ENCODE measurements around the gene KRT17. TPM values are rescaled to one million over a fixed set of nuclear protein-coding genes. Genes with fewer than 3 reads are reported as not detected.
"Not testable (repeated sequence)": the region's sequence is repeated elsewhere in the genome, so short reads cannot be mapped to it uniquely, and the experiment has no call there.

The KRT17 gene
- total RNA-seq, 2 experiments from 2014 or later = not detected

DNA sequence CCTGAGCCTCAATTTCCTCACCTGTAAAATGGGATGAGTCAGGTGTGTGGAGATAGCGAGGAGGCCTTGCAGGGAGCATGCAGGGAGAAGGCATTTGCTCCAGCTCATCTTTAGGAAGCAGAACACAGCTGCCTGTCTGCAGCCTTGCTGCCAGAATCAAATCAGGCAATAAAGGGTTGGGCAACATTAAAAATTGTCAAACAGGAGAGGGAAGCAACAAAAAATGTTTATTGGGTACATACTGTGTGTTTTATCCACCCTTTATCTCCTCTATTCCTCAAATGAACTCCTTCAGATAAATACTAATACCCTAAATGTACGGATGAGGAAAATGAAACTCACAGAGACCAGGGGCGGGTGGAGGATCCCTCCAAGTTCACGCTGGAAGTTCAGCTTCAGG lies 24.1 kb downstream of the KRT17 start:
- Mint-ChIP-seq H3K4me1 (no peaks in the 10 kb centered on the region), H3K9me3 (peaks cover 2% of the 10 kb centered on the region), H3K27me3 (peaks cover 10% of the 10 kb centered on the region), H3K36me3 (no peaks in the 10 kb centered on the region), H3K27ac (no peak overlapping the region), H3K4me3 (no peak overlapping the region)
- no peak for DNase-seq
- POLR2A ChIA-PET = no interaction called here
- ATAC-seq (ENCODE audit: low read depth) = no peak

DNA sequence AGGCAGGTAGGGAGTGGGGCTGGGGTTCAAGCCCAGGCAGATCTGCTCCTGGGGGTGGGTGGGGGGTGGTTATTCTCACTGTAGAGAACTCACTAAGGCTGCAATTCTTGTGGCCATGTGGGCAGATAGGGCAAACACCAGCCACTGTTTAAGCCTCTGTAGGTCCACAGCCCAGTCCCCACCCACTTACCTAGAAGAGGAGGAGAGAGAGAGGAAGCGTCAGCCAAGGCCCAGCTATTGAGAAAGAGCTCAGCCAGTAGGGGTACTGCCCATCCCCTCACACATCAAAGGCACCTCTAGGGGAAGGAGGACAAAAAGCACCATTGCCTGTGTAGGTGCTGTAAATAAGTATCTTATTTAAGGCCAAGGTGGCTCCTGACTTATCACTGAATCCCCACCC lies 24.7 kb downstream of the KRT17 start:
- ATAC-seq (ENCODE audit: low read depth) (no peak), DNase-seq (no peak)
- no peak overlapping the region for H3K4me3 Mint-ChIP-seq
- no peaks in the 10 kb centered on the region for H3K4me1 Mint-ChIP-seq
- POLR2A ChIA-PET = no interaction called here
- no peaks in the 10 kb centered on the region for H3K36me3 Mint-ChIP-seq
- peaks cover 2% of the 10 kb centered on the region for H3K9me3 Mint-ChIP-seq
- H3K27me3 Mint-ChIP-seq = peaks cover 13% of the 10 kb centered on the region
- H3K27ac Mint-ChIP-seq = no peak overlapping the region

DNA sequence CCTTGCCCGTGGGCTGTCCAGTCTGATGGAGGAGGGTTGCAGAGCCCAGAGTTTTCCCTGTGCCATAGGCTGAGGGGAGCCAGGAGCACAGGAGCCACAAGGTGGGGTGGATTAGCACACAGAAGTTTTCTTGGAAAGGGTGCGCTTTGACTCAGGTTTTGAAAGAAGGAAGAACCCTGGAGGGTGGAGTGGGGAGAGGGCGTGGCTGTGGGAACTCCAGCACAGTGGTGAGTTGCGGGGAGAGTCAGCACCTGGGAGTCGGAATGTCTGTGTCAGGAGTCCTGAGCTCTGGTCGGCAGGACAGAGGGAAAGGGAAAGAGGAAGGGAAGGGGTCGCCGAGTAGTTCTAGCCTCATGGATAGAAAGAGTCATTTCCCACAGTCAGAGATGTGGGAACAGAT lies 28.8 kb downstream of the KRT17 start:
- DNase-seq (no peak), ATAC-seq (ENCODE audit: low read depth) (no peak)
- Mint-ChIP-seq H3K36me3 (no peaks in the 10 kb centered on the region), H3K9me3 (peaks cover 2% of the 10 kb centered on the region), H3K4me3 (no peak overlapping the region), H3K27me3 (peaks cover 10% of the 10 kb centered on the region), H3K27ac (no peak overlapping the region), H3K4me1 (no peaks in the 10 kb centered on the region)
- POLR2A ChIA-PET = no interaction called here

DNA sequence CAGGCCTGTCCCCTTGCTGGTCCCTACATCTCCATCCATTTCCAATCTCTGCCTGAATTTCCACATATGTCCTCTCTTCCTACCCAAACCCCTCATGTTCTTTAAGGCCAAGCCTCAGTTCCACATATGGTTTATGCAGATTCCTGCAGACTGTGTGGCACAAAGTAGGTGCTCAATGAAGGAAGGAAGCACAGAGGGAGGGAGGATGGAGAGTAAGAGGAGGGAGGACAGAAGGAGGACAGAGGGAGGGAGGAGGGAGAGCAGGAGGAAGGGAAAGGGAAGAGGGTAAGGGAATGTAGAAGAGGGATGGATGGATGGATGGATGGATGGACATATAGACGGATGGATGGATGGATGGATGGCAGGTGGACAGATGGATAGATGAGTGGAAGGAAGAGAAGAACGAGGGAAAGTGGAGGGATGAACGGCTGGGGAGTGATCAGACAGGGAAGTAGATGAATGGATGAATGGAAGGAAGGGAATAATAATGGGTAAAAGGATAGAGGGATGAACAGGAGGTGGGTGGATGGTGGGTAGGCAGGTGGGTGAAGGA lies 29.9 kb downstream of the KRT17 start:
- no peaks in the 10 kb centered on the region for H3K4me1 Mint-ChIP-seq
- H3K9me3 Mint-ChIP-seq = peaks cover 2% of the 10 kb centered on the region
- no peaks in the 10 kb centered on the region for H3K36me3 Mint-ChIP-seq
- H3K27ac Mint-ChIP-seq = no peak overlapping the region
- DNase-seq (no peak), ATAC-seq (ENCODE audit: low read depth) (no peak)
- no peak overlapping the region for H3K4me3 Mint-ChIP-seq
- POLR2A ChIA-PET = no interaction called here
- peaks cover 9% of the 10 kb centered on the region for H3K27me3 Mint-ChIP-seq

GRCh38 chr17:41593306-41593981 lies 30.9 kb downstream of the KRT17 start:
- Mint-ChIP-seq H3K36me3 (no peaks in the 10 kb centered on the region), H3K4me1 (no peaks in the 10 kb centered on the region), H3K4me3 (no peak overlapping the region), H3K9me3 (no peaks in the 10 kb centered on the region), H3K27ac (no peak overlapping the region), H3K27me3 (peaks cover 9% of the 10 kb centered on the region)
- POLR2A ChIA-PET = no interaction called here
- DNase-seq (no peak), ATAC-seq (ENCODE audit: low read depth) (no peak)

DNA sequence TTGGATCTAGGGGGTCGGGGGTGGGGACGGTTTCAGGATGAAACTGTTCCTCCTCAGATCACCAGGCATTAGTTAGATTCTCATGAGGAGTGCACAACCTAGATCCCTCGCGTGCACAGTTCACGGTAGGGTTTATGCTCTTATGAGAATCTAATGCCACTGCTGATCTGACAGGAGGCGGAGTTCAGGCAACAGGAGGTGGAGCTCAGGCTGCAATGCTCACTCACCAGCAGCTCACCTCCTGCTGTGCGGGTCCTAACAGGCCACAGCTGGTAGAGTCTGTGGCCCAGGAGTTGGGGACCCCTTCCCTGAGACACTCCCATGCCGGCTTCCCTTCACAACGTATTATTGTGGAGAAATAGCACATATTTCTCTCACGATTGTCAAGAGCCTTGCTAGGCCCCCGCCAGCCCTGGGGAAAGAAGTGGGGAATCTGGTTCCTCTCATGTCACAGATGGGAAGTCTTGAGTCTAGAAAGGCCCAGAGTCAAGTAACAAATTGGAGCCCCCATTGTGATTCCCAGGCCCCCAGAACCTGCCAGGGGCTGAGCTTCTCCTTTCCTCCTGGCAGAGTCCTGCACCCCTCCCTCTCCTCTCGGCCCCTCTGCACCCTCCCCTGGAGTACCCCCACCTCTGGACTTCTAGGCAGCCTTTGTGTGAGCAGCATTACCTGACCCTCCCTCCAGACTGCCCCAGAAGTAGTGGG lies 31.6 kb downstream of the KRT17 start:
- H3K4me1 Mint-ChIP-seq = no peaks in the 10 kb centered on the region
- H3K4me3 Mint-ChIP-seq = no peak overlapping the region
- H3K27ac Mint-ChIP-seq = no peak overlapping the region
- DNase-seq = no peak
- ATAC-seq (ENCODE audit: low read depth) = no peak
- no peaks in the 10 kb centered on the region for H3K9me3 Mint-ChIP-seq
- POLR2A ChIA-PET = no interaction called here
- H3K27me3 Mint-ChIP-seq = peaks cover 9% of the 10 kb centered on the region
- H3K36me3 Mint-ChIP-seq = no peaks in the 10 kb centered on the region

- H3K4me3 Mint-ChIP-seq = no peak overlapping the region
- H3K4me1 Mint-ChIP-seq = no peaks in the 10 kb centered on the region
- POLR2A ChIA-PET = no interaction called here
- H3K27ac Mint-ChIP-seq = no peak overlapping the region
- H3K27me3 Mint-ChIP-seq = no peaks in the 10 kb centered on the region
- no peaks in the 10 kb centered on the region for H3K9me3 Mint-ChIP-seq
- DNase-seq (no peak), ATAC-seq (ENCODE audit: low read depth) (no peak)
- no peaks in the 10 kb centered on the region for H3K36me3 Mint-ChIP-seq
These were observed 35.1 kb downstream of the KRT17 start for GRCh38 chr17:41589301-41589700.

DNA sequence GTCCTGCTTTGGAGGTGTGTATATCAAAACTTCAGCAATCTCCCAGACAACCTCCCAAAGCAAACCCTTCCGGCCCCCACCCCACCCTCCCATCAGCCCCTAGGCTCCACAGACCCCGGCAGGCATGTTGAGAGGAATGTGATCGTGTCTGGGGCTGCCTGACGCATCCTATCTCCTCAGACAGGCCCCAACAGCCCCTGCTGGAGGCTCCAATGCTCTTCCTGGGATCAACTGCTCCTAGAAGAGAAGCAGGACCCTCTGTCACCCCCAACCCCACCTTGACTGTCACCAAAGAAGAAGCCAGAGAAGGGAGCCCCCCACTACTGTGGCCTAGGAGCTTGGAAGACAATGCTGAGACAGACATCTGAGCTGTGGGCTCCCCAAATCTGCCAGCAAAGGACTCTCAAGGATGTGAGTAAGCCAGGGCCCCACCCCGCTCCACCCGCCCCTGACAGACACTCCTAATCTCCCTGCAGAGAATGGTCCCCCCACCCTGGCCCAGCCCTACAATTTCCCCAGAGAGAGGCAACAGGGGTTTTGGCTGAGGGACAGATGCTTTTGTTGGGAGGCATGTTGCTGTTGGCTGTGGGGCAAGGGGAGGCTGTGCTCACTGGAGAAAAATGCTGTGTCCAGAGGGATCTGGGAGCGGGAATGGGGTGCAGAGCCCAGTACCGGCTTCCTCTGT lies 36.1 kb downstream of the KRT17 start:
- Mint-ChIP-seq H3K4me3 (no peak overlapping the region), H3K27ac (no peak overlapping the region), H3K27me3 (no peaks in the 10 kb centered on the region), H3K36me3 (no peaks in the 10 kb centered on the region), H3K9me3 (no peaks in the 10 kb centered on the region), H3K4me1 (no peaks in the 10 kb centered on the region)
- DNase-seq = no peak
- no peak for ATAC-seq (ENCODE audit: low read depth)
- POLR2A ChIA-PET = no interaction called here

DNA sequence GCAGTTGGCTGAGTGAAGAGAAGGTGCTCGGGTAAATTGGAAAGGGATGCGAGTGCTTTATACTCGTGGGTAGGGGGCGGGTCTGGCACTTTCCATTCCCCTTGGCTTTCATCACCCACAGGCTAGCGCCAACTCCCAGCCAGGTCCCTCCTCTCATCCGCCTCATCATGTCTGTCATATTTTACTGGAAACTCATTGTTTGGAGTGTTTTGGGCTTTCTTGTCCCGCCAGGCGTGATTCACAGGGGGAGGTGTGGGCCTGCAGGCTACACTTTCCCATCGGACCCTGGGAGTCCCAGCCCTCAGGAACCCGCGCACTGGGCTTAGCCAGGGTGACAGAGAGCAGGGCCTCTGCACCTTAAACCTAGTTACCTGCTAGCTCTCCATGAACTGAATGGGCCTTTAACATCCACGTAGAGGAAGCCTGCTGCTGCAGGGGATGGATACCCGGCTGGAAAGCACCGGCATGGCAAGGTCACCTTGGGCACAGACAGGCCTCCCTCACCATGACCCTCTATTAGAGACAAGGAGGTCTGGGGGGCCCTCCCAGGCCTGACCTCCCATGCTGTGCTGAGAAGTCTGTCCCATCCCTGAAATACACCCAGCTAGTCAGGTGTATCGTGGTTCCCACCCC lies 37.4 kb downstream of the KRT17 start, which contains the start of gene KRT14:
KRT14 (minus strand) TSS at position 33 of the 633 bp plus-strand sequence. CDS start 61 bp downstream, outside the sequence.
- no peak for ATAC-seq (ENCODE audit: low read depth)
- H3K36me3 Mint-ChIP-seq = no peaks in the 10 kb centered on the region
- DNase-seq = no peak
- H3K4me1 Mint-ChIP-seq = no peaks in the 10 kb centered on the region
- H3K4me3 Mint-ChIP-seq = no peak within 1 kb of the TSS
- H3K27ac Mint-ChIP-seq = no peak within 1 kb of the TSS
- no peaks in the 10 kb centered on the region for H3K27me3 Mint-ChIP-seq
- POLR2A ChIA-PET = no interaction called here
- no peaks in the 10 kb centered on the region for H3K9me3 Mint-ChIP-seq

GRCh38 chr17:41585301-41586056 lies 38.9 kb downstream of the KRT17 start:
- Mint-ChIP-seq H3K27ac (no peak overlapping the region), H3K36me3 (no peaks in the 10 kb centered on the region), H3K27me3 (peaks cover 8% of the 10 kb centered on the region), H3K4me1 (no peaks in the 10 kb centered on the region), H3K9me3 (no peaks in the 10 kb centered on the region), H3K4me3 (no peak overlapping the region)
- DNase-seq (no peak), ATAC-seq (ENCODE audit: low read depth) (no peak)
- POLR2A ChIA-PET = no interaction called here

- DNase-seq; POLR2A ChIA-PET; H3K27ac Mint-ChIP-seq; ATAC-seq (ENCODE audit: low read depth); H3K4me3 Mint-ChIP-seq; H3K27me3 Mint-ChIP-seq; H3K9me3 Mint-ChIP-seq; H3K4me1 Mint-ChIP-seq; H3K36me3 Mint-ChIP-seq: not testable (repeated sequence)
These were observed 39.9 kb downstream of the KRT17 start for GRCh38 chr17:41584331-41584927.

DNA sequence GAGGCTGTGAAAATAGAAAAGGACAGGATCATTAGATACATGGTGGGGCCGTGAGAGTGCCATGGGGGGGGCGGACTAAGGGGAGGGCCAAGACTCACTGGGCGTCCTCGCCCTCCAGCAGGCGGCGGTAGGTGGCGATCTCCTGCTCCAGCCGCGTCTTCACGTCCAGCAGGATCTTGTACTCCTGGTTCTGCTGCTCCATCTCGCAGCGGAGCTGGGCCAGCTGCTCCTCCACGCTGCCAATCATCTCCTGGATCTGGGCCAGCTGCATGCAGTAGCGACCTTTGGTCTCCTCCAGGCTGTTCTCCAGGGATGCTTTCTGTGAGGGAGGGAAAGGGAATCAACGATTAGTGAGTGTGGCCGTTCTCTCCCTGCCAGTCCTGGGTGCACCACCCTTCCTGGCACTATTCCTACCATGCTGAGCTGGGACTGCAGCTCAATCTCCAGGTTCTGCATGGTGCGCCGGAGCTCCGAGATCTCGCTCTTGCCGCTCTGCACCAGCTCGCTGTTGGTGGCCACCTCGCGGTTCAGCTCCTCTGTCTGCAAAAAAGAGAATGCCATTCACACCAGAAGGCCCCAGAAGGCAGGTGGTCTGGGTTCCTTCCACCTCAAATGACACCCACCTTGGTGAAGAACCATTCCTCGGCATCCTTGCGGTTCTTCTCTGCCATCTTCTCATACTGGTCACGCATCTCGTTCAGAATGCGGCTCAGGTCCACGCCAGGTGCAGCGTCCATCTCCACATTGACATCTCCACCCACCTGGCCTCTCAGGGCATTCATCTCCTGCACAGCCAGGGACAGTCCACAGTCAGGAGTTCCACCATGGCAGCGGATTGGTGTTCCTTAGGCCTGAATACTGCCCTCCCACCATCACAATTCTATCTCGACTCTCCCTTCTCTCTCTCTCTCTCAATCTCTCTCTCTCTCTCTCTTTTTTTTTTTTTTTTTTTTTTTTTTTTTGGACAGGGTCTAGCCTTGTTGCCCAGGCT lies 40.9 kb downstream of the KRT17 start:
- no peaks in the 10 kb centered on the region for H3K9me3 Mint-ChIP-seq
- H3K27me3 Mint-ChIP-seq = peaks cover 11% of the 10 kb centered on the region
- POLR2A ChIA-PET = no interaction called here
- H3K27ac Mint-ChIP-seq = no peak overlapping the region
- H3K4me3 Mint-ChIP-seq = no peak overlapping the region
- DNase-seq = no peak
- no peaks in the 10 kb centered on the region for H3K36me3 Mint-ChIP-seq
- no peak for ATAC-seq (ENCODE audit: low read depth)
- peaks cover 3% of the 10 kb centered on the region for H3K4me1 Mint-ChIP-seq
